HFF-Myc (cell line): Measurements from ENCODE around the gene SH3RF2.
"Not testable (repeated sequence)": the region's sequence is repeated elsewhere in the genome, so short reads cannot be mapped to it uniquely, and the experiment has no call there.

ENCODE experiments used
- DNase-seq: peaks from one replicate; pipeline ENCODE4 v3.0.0-alpha.2; 2011; ENCODE audit warnings: low read depth; ENCODE audit errors: extremely low read depth
- H3K4me3 ChIP-seq: replicated peaks from 2 replicates; pipeline ENCODE4 v1.5.1; 2011; ENCODE audit warnings: low read depth, mild to moderate bottlenecking, control low read depth, low read length
- TF ChIP-seq, protein P1 (sequence below): IDR thresholded peaks from 2 replicates; pipeline ENCODE4 v1.5.1; 2012; ENCODE audit warnings: mild to moderate bottlenecking, low read depth, low read length, control low read depth; ENCODE audit errors: missing control alignments

SH3RF2 gene

GRCh38 chr5:145988993-145989392 is 52.6 kb downstream of the SH3RF2 start:
- no peak overlapping the region for H3K4me3 ChIP-seq
- TF ChIP-seq, protein P1, sequence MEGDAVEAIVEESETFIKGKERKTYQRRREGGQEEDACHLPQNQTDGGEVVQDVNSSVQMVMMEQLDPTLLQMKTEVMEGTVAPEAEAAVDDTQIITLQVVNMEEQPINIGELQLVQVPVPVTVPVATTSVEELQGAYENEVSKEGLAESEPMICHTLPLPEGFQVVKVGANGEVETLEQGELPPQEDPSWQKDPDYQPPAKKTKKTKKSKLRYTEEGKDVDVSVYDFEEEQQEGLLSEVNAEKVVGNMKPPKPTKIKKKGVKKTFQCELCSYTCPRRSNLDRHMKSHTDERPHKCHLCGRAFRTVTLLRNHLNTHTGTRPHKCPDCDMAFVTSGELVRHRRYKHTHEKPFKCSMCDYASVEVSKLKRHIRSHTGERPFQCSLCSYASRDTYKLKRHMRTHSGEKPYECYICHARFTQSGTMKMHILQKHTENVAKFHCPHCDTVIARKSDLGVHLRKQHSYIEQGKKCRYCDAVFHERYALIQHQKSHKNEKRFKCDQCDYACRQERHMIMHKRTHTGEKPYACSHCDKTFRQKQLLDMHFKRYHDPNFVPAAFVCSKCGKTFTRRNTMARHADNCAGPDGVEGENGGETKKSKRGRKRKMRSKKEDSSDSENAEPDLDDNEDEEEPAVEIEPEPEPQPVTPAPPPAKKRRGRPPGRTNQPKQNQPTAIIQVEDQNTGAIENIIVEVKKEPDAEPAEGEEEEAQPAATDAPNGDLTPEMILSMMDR = no peak
- no peak for DNase-seq

DNA sequence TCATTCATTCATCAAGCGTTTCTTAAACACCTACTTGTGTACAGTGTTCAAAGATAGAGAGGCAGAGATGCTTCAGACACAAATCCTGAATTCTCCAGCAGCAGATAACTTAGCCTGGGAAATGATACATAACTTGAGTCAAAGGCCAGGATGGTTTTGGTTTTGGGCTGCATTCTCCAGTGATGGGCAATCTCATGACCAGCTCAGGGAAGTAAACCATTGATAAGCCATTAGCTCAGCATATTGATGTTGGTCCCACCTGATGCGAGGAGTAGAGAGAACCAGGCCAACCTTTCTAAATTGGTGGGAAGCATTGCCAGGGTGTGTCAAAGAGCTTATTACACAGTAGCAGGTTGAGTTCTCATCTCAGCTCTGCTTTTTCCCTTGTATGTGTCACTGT is 53.0 kb downstream of the SH3RF2 start:
- TF ChIP-seq, protein P1 = no peak
- H3K4me3 ChIP-seq = no peak overlapping the region
- no peak for DNase-seq

GRCh38 chr5:145990170-145990569 is 53.8 kb downstream of the SH3RF2 start:
- H3K4me3 ChIP-seq = no peak overlapping the region
- DNase-seq = no peak
- TF ChIP-seq, protein P1 = no peak

GRCh38 chr5:145991044-145991575 is 54.7 kb downstream of the SH3RF2 start:
- TF ChIP-seq, protein P1 = no peak
- H3K4me3 ChIP-seq = no peak overlapping the region
- no peak for DNase-seq

GRCh38 chr5:145993538-145993937 is 57.2 kb downstream of the SH3RF2 start:
- not testable (repeated sequence) for H3K4me3 ChIP-seq, DNase-seq

- TF ChIP-seq, protein P1 = no peak
- no peak for DNase-seq
- no peak overlapping the region for H3K4me3 ChIP-seq
These were observed 59.8 kb downstream of the SH3RF2 start for GRCh38 chr5:145996135-145996534.

- TF ChIP-seq, protein P1 = no peak
- DNase-seq = no peak
- no peak overlapping the region for H3K4me3 ChIP-seq
These were observed 62.8 kb downstream of the SH3RF2 start for GRCh38 chr5:145999208-145999607.
